DMS114 treated with DMSO at 0.1 percent for 48 hours (cell line): Measurements from ENCODE around the gene PRR33.

Source experiments
- DNase-seq: peaks from one replicate; lab custom pipeline; 2025; ENCODE audit not compliant: unreplicated experiment; lab: John Stamatoyannopoulos, UW

PRR33 gene

GRCh38 chr11:1839924-1840779, 51.5 kb downstream of the PRR33 start:
- DNase-seq: no peak

- DNase-seq: no peak
Measured at GRCh38 chr11:1839204-1839923, 52.3 kb downstream of the PRR33 start.

GRCh38 chr11:1838426-1839144, 53.1 kb downstream of the PRR33 start, which contains the start of gene TNNI2:
Gene TNNI2 (plus strand): TSS chr11:1838981. CDS start chr11:1839697, 716 bp downstream.
- DNase-seq: no peak
